Measurements from ENCODE around the gene HOXD8. TPM values are rescaled to one million over a fixed set of nuclear protein-coding genes. Genes with fewer than 3 reads are reported as not detected.
A peak's percentile ranks its signal among the peaks of the same experiment; 100 is the strongest.

The HOXD8 gene
- total RNA-seq, 1 donor from 2014 or later, result not detected

DNA sequence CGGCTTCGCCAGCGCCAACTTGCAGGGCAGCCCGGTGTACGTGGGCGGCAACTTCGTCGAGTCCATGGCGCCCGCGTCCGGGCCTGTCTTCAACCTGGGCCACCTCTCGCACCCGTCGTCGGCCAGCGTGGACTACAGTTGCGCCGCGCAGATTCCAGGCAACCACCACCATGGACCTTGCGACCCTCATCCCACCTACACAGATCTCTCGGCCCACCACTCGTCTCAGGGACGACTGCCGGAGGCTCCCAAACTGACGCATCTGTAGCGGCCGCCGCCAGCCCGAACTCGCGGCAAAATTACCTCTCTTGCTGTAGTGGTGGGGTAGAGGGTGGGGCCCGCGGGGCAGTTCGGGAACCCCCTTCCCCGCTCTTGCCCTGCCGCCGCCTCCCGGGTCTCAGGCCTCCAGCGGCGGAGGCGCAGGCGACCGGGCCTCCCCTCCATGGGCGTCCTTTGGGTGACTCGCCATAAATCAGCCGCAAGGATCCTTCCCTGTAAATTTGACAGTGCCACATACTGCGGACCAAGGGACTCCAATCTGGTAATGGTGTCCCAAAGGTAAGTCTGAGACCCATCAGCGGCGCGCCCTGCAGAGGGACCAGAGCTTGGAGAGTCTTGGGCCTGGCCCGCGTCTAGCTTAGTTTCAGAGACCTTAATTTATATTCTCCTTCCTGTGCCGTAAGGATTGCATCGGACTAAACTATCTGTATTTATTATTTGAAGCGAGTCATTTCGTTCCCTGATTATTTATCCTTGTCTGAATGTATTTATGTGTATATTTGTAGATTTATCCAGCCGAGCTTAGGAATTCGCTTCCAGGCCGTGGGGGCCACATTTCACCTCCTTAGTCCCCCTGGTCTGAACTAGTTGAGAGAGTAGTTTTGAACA is 42.7 kb downstream of the HOXD8 start:
- Mint-ChIP-seq H3K36me3 (ENCODE audit: unreplicated experiment) (no peaks in the 10 kb centered on the region), H3K9me3 (ENCODE audit: unreplicated experiment) (no peaks in the 10 kb centered on the region), H3K4me3 (ENCODE audit: unreplicated experiment) (no peak overlapping the region), H3K27ac (ENCODE audit: unreplicated experiment) (no peak overlapping the region), H3K4me1 (ENCODE audit: unreplicated experiment) (peaks cover 3% of the 10 kb centered on the region), H3K27me3 (ENCODE audit: unreplicated experiment) (peaks cover 82% of the 10 kb centered on the region)
- TF ChIP-seq, protein P1, sequence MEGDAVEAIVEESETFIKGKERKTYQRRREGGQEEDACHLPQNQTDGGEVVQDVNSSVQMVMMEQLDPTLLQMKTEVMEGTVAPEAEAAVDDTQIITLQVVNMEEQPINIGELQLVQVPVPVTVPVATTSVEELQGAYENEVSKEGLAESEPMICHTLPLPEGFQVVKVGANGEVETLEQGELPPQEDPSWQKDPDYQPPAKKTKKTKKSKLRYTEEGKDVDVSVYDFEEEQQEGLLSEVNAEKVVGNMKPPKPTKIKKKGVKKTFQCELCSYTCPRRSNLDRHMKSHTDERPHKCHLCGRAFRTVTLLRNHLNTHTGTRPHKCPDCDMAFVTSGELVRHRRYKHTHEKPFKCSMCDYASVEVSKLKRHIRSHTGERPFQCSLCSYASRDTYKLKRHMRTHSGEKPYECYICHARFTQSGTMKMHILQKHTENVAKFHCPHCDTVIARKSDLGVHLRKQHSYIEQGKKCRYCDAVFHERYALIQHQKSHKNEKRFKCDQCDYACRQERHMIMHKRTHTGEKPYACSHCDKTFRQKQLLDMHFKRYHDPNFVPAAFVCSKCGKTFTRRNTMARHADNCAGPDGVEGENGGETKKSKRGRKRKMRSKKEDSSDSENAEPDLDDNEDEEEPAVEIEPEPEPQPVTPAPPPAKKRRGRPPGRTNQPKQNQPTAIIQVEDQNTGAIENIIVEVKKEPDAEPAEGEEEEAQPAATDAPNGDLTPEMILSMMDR (IDR thresholded peaks at IDR 0.05), result no peak
- DNase-seq (ENCODE audit: extremely low spot score, unreplicated experiment), result peak; percentile 49

DNA sequence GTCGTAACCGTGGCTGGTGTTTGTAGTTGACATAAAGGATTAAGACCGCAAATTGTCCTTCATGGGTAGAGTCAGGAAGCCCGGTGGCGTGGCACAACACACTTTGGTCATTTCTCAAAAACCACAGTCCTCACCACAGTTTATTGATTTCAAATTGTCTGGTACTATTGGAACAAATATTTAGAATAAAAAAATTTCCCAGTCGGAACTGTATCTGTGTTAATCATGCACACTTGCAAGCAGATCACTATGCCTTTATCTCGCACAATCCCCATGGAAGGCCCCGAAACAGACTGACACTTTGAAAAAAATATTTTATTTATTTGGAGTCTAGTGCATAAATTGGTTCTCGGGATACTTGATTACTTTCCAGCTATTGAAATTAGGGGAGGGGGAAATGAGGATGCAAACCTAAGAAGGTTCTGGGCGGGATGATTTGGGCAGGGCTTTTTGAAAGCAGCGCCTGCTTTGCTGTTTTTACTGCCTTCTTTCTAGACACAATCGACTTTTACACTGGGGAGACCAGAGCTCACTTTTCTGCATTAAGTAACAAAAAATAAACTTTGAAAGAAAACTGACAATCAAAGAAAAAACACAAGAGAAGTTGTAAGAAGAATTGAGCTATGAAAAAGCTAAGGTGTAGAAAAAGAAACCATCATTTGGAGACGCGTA is 43.5 kb downstream of the HOXD8 start:
- H3K36me3 Mint-ChIP-seq (ENCODE audit: unreplicated experiment), result no peaks in the 10 kb centered on the region
- no peak overlapping the region for H3K27ac Mint-ChIP-seq (ENCODE audit: unreplicated experiment)
- peaks cover 3% of the 10 kb centered on the region for H3K4me1 Mint-ChIP-seq (ENCODE audit: unreplicated experiment)
- no peak for DNase-seq (ENCODE audit: extremely low spot score, unreplicated experiment)
- no peaks in the 10 kb centered on the region for H3K9me3 Mint-ChIP-seq (ENCODE audit: unreplicated experiment)
- TF ChIP-seq, protein P1 (IDR thresholded peaks at IDR 0.05), result no peak
- no peak overlapping the region for H3K4me3 Mint-ChIP-seq (ENCODE audit: unreplicated experiment)
- peaks cover 81% of the 10 kb centered on the region for H3K27me3 Mint-ChIP-seq (ENCODE audit: unreplicated experiment)

DNA sequence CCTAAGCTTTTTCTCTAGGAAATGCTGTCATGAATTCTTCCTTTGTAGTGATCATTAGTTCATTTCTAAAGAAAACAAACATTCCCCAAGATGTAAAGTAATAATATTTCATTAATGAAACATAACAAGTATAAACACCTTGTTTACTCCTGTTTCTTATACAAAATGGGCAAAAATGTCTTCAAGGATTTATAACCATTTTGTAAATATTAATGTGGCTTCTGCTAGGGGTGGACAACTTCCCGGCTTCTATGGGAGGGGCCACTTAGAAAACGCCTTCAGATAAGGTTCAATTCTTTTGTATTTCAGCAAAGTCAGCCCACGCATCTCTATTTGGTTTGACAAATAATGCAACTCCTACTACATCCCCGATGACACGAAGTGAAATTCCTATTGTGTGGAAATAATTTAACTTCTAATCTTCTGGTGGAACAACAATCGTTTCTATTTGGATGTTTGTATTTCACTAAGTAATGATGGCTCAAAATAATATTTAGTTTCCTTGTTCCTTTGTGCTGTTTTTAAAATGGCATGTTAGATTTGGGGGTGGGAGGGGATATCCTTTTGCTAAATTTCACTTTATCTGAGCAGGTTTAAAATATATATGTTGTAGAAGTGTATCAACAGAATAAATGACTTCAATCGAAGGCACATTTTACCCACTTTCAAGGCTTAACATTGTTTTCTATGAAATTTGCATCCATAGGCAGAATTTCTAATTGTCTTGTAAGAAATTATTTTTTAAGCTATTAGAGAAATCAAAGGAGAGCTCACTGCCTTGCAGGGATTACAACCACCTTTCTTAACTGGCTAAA is 44.3 kb downstream of the HOXD8 start:
- DNase-seq (ENCODE audit: extremely low spot score, unreplicated experiment), result no peak
- TF ChIP-seq, protein P1 (IDR thresholded peaks at IDR 0.05), result no peak
- no peak overlapping the region for H3K4me3 Mint-ChIP-seq (ENCODE audit: unreplicated experiment)
- peaks cover 86% of the 10 kb centered on the region for H3K27me3 Mint-ChIP-seq (ENCODE audit: unreplicated experiment)
- H3K9me3 Mint-ChIP-seq (ENCODE audit: unreplicated experiment), result no peaks in the 10 kb centered on the region
- no peak overlapping the region for H3K27ac Mint-ChIP-seq (ENCODE audit: unreplicated experiment)
- H3K4me1 Mint-ChIP-seq (ENCODE audit: unreplicated experiment), result peaks cover 4% of the 10 kb centered on the region
- no peaks in the 10 kb centered on the region for H3K36me3 Mint-ChIP-seq (ENCODE audit: unreplicated experiment)

DNA sequence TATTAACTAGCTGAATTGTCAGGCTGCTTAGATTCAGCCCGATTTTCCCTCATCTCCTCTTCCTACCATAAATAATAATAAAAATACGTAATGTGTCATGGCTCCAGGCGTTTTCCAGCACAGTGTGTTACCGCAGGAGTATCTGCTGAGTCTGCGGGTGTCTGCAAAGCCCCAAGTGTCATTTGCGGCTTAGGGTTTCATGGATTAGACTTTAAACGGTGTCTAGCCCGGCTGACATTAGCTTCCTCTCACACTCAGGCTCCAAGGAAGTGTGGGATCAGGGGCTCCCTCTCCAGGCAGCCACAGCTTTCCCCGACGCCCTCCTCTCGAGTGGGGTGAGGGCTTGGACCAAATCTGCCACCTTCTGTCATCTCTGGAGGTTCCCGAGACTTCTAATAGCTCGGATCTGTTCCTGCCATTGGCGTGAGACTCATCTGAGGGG is 44.9 kb downstream of the HOXD8 start:
- Mint-ChIP-seq H3K27ac (ENCODE audit: unreplicated experiment) (no peak overlapping the region), H3K9me3 (ENCODE audit: unreplicated experiment) (no peaks in the 10 kb centered on the region), H3K27me3 (ENCODE audit: unreplicated experiment) (peaks cover 91% of the 10 kb centered on the region), H3K36me3 (ENCODE audit: unreplicated experiment) (no peaks in the 10 kb centered on the region), H3K4me1 (ENCODE audit: unreplicated experiment) (peaks cover 4% of the 10 kb centered on the region), H3K4me3 (ENCODE audit: unreplicated experiment) (no peak overlapping the region)
- no peak for DNase-seq (ENCODE audit: extremely low spot score, unreplicated experiment)
- TF ChIP-seq, protein P1 (IDR thresholded peaks at IDR 0.05), result no peak

Measured in osteocyte (in vitro differentiated cells).